Neural cell (in vitro differentiated cells): Measurements from ENCODE around the gene TDRD12. TPM values are rescaled to one million over a fixed set of nuclear protein-coding genes. Genes with fewer than 3 reads are reported as not detected.

Experiments used
- H2AFZ ChIP-seq: fragments of 200-600, 300-800 bp; sonication (generic), shearing (Covaris generic); 2 replicates; pipeline ENCODE4 v1.6.0; 2014; ENCODE audit warnings: low read depth, mild to moderate bottlenecking, antibody characterized with exemption, low read length, moderate library complexity
- H3F3A ChIP-seq: fragments of 200-600 bp; shearing (Covaris generic); 2 replicates; pipeline ENCODE4 v1.6.1; 2016; ENCODE audit warnings: mild to moderate bottlenecking, moderate library complexity, mixed read lengths, antibody characterized with exemption, low read length; ENCODE audit not compliant: insufficient read depth, poor library complexity, severe bottlenecking
- H3K27ac ChIP-seq: fragments of 200-600, 300-800 bp; sonication (generic), shearing (Covaris generic); 2 replicates; pipeline ENCODE4 v1.5.1; 2014; ENCODE audit warnings: mild to moderate bottlenecking, low read length, moderate library complexity
- H3K27me3 ChIP-seq: fragments of 300-800, 200-600 bp; sonication (generic), shearing (Covaris generic); 2 replicates; pipeline ENCODE4 v1.6.0; 2014; ENCODE audit warnings: mild to moderate bottlenecking, low read depth, low read length, moderate library complexity; ENCODE audit not compliant: insufficient read depth
- H3K36me3 ChIP-seq: fragments of 300-800, 200-600 bp; sonication (generic), shearing (Covaris generic); 2 replicates; pipeline ENCODE4 v1.5.1; 2014; ENCODE audit warnings: mild to moderate bottlenecking, antibody characterized with exemption, low read length, moderate library complexity; ENCODE audit not compliant: insufficient read depth
- H3K4me2 ChIP-seq: fragments of 300-800, 200-600 bp; sonication (generic), shearing (Covaris generic); 2 replicates; pipeline ENCODE4 v1.6.0; 2014; ENCODE audit warnings: mild to moderate bottlenecking, low read length
- H3K4me3 ChIP-seq: fragments of 300-800, 200-600 bp; sonication (generic), shearing (Covaris generic); 2 replicates; pipeline ENCODE4 v1.5.1; 2014; ENCODE audit warnings: mild to moderate bottlenecking, low read length, moderate library complexity
- H3K79me2 ChIP-seq: fragments of 200-600 bp; shearing (Covaris generic); replicated peaks from 2 replicates; pipeline ENCODE4 v1.6.0; 2014; ENCODE audit warnings: mild to moderate bottlenecking, low read length, moderate library complexity; ENCODE audit not compliant: insufficient read depth
- H3K9ac ChIP-seq: fragments of 300-800, 200-600 bp; sonication (generic), shearing (Covaris generic); 2 replicates; pipeline ENCODE4 v1.6.1; 2016; ENCODE audit warnings: mild to moderate bottlenecking, low read length, mixed read lengths
- H3K9me2 ChIP-seq: fragments of 200-600 bp; shearing (Covaris generic); 2 replicates; pipeline ENCODE4 v1.6.1; 2016; ENCODE audit warnings: mild to moderate bottlenecking, low read length, mixed read lengths; ENCODE audit not compliant: insufficient read depth
- H3K9me3 ChIP-seq: fragments of 200-600, 300-800 bp; sonication (generic), shearing (Covaris generic); 2 replicates; pipeline ENCODE4 v1.6.1; 2016; ENCODE audit warnings: mild to moderate bottlenecking, mixed run types, low read length, moderate library complexity, mixed read lengths
- H4K20me1 ChIP-seq: fragments of 200-600 bp; shearing (Covaris generic); 2 replicates; pipeline ENCODE4 v1.6.1; 2016; ENCODE audit warnings: mild to moderate bottlenecking, mixed run types; ENCODE audit not compliant: insufficient read depth
- EP300 ChIP-seq: fragments of 450-650 bp; conservative IDR thresholded peaks from 2 replicates; pipeline ENCODE4 v1.6.1; 2014; ENCODE audit warnings: antibody characterized with exemption, mild to moderate bottlenecking, moderate library complexity; ENCODE audit not compliant: poor library complexity, severe bottlenecking
- EZH2 ChIP-seq: fragments of 200-600, 300-800 bp; shearing (Covaris generic), sonication (generic); IDR thresholded peaks from 2 replicates; pipeline ENCODE4 v1.6.1; 2014; ENCODE audit warnings: antibody characterized with exemption, low read length, borderline replicate concordance, mild to moderate bottlenecking; ENCODE audit not compliant: insufficient read depth, poor library complexity, severe bottlenecking
- MXI1 ChIP-seq: fragments of 450-650 bp; conservative IDR thresholded peaks from 2 replicates; pipeline ENCODE4 v1.6.1; 2014; ENCODE audit warnings: antibody characterized with exemption, mild to moderate bottlenecking; ENCODE audit not compliant: poor library complexity, severe bottlenecking
- POLR2AphosphoS5 ChIP-seq: IDR thresholded peaks from 2 replicates; pipeline ENCODE4 v1.6.1; 2012
- RAD21 ChIP-seq: fragments of 450-650 bp; conservative IDR thresholded peaks from 2 replicates; pipeline ENCODE4 v1.6.1; 2014; ENCODE audit warnings: antibody characterized with exemption, mild to moderate bottlenecking, moderate library complexity
- SMC3 ChIP-seq: fragments of 450-650 bp; conservative IDR thresholded peaks from 2 replicates; pipeline ENCODE4 v1.6.1; 2014; ENCODE audit warnings: antibody characterized with exemption, mild to moderate bottlenecking, moderate library complexity; ENCODE audit not compliant: poor library complexity
- TAF1 ChIP-seq: IDR thresholded peaks from 2 replicates; pipeline ENCODE4 v1.6.1; 2012; ENCODE audit warnings: low read depth
- polyA plus RNA-seq: library from polyadenylated mRNA; depleted of rRNA; stranded (reverse); fragments of >200 nt; gene quantifications from 2 replicates; pipeline ENCODE4 v1.2.3, GENCODE V29; 2014
- TF ChIP-seq, protein P1 (sequence below): IDR thresholded peaks from 2 replicates; pipeline ENCODE4 v1.6.1; 2012; ENCODE audit warnings: borderline replicate concordance
- TF ChIP-seq, protein P2 (sequence below): fragments of 450-650 bp; IDR thresholded peaks from 2 replicates; pipeline ENCODE4 v1.5.1; 2014; ENCODE audit warnings: antibody characterized with exemption, mild to moderate bottlenecking, moderate library complexity; ENCODE audit not compliant: poor library complexity, severe bottlenecking

TDRD12 gene
- polyA plus RNA-seq, 1 donor from 2014 or later = 9.2 TPM

DNA sequence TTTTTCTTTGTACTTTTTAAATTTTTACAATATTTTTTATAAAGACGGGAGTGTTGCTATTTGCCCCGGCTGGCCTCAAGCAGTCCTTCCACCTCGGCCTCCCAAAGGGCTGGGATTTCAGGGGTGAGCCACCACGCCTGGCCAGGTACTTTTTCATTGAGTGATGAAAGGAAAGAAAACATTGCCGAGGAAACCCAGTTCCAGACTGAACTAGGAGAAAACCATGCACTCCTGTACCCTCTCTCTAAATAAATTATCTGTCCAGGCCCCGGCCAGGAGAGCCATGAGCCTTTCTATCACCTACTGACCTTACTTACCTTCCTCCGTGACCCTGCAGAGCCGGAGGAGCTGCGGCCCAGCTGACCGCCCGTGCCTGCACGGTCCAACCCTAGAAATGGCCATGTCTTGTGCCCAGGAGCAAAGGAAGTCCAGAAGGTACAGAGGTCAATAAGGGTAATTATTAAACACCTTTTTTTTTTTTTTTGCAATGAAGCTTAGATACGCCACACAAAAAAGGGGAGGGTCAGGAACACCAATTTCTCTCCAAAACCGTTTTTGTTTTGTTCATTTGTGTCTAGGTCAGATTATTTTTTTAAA, 149.9 kb downstream of the TDRD12 start, which contains the start of gene SLC7A9:
Gene SLC7A9 (minus strand): TSS at position 399 of the 597 bp plus-strand sequence. CDS start 1,233 bp downstream, outside the sequence.
- Histone ChIP-seq H3F3A (no peaks in the 10 kb centered on the region), H3K4me3 (no peak within 1 kb of the TSS), H2AFZ (no peak within 1 kb of the TSS), H3K79me2 (no peaks in the 10 kb centered on the region), H3K4me2 (no peak within 1 kb of the TSS), H4K20me1 (no peaks in the 10 kb centered on the region), H3K9me3 (no peaks in the 10 kb centered on the region), H3K27ac (no peak within 1 kb of the TSS), H3K27me3 (no peaks in the 10 kb centered on the region), H3K9ac (no peak within 1 kb of the TSS), H3K9me2 (no peaks in the 10 kb centered on the region), H3K36me3 (no peaks in the 10 kb centered on the region)
- TF ChIP-seq, protein P1, sequence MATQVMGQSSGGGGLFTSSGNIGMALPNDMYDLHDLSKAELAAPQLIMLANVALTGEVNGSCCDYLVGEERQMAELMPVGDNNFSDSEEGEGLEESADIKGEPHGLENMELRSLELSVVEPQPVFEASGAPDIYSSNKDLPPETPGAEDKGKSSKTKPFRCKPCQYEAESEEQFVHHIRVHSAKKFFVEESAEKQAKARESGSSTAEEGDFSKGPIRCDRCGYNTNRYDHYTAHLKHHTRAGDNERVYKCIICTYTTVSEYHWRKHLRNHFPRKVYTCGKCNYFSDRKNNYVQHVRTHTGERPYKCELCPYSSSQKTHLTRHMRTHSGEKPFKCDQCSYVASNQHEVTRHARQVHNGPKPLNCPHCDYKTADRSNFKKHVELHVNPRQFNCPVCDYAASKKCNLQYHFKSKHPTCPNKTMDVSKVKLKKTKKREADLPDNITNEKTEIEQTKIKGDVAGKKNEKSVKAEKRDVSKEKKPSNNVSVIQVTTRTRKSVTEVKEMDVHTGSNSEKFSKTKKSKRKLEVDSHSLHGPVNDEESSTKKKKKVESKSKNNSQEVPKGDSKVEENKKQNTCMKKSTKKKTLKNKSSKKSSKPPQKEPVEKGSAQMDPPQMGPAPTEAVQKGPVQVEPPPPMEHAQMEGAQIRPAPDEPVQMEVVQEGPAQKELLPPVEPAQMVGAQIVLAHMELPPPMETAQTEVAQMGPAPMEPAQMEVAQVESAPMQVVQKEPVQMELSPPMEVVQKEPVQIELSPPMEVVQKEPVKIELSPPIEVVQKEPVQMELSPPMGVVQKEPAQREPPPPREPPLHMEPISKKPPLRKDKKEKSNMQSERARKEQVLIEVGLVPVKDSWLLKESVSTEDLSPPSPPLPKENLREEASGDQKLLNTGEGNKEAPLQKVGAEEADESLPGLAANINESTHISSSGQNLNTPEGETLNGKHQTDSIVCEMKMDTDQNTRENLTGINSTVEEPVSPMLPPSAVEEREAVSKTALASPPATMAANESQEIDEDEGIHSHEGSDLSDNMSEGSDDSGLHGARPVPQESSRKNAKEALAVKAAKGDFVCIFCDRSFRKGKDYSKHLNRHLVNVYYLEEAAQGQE = no peak
- no peak for TF ChIP-seq RAD21
- no peak for TF ChIP-seq SMC3
- TF ChIP-seq POLR2AphosphoS5 = no peak
- TF ChIP-seq EP300 = no peak
- TF ChIP-seq TAF1 = no peak
- no peak for TF ChIP-seq EZH2
- no peak for TF ChIP-seq MXI1
- TF ChIP-seq, protein P2, sequence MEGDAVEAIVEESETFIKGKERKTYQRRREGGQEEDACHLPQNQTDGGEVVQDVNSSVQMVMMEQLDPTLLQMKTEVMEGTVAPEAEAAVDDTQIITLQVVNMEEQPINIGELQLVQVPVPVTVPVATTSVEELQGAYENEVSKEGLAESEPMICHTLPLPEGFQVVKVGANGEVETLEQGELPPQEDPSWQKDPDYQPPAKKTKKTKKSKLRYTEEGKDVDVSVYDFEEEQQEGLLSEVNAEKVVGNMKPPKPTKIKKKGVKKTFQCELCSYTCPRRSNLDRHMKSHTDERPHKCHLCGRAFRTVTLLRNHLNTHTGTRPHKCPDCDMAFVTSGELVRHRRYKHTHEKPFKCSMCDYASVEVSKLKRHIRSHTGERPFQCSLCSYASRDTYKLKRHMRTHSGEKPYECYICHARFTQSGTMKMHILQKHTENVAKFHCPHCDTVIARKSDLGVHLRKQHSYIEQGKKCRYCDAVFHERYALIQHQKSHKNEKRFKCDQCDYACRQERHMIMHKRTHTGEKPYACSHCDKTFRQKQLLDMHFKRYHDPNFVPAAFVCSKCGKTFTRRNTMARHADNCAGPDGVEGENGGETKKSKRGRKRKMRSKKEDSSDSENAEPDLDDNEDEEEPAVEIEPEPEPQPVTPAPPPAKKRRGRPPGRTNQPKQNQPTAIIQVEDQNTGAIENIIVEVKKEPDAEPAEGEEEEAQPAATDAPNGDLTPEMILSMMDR = no peak

DNA sequence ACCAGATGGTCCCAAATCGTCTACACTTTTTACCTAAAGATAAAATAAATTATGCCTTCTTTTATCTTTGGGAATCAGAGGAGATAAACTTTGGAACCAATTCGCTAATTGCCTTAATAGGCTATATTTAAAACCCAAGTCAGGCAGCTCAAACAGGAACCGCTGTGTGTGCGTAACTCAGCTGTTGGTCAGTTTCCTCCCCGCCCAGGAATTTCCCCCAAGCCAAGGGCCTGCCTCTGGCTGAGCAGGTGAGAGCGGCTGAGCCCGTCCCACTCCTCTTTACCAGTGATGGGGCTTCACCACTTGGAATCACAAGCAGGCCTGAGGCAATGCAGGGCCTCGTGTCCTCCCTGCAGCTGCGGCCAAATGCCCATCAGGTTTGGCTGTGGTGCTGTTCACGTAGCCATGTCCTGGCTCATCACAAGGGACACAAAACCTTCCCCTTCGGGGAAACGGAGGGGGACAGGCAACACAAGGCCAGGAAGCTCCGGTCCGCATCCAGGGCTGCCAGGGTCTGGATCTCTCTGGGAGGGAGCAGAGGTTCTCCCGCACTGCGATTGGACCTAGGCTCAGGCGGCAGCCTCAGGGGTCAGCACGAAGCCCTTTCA, 150.5 kb downstream of the TDRD12 start:
- TF ChIP-seq TAF1 (no peak), EZH2 (no peak)
- Histone ChIP-seq H3K4me3 (no peak overlapping the region), H3K4me2 (no peak overlapping the region), H2AFZ (no peak overlapping the region), H3K27ac (no peak overlapping the region), H3K79me2 (no peaks in the 10 kb centered on the region), H3K9me3 (no peaks in the 10 kb centered on the region), H3K9me2 (no peaks in the 10 kb centered on the region), H3F3A (no peaks in the 10 kb centered on the region), H3K27me3 (no peaks in the 10 kb centered on the region), H3K36me3 (no peaks in the 10 kb centered on the region), H3K9ac (no peak overlapping the region), H4K20me1 (no peaks in the 10 kb centered on the region)
